GM23338 (cell line): ENCODE data around the gene OGG1. TPM values are rescaled to one million over a fixed set of nuclear protein-coding genes. Genes with fewer than 3 reads are reported as not detected.

Experiments
- ATAC-seq: fragments of 200-7000 bp; cut with Tn5 transposase; 3 replicates; pipeline ENCODE4 v1.9.1; 2020
- DNase-seq: peaks from one replicate; pipeline ENCODE4 v3.0.0-alpha.2; 2015; ENCODE audit warnings: low spot score
- H2AFZ ChIP-seq: fragments of 200-600 bp; sonication (generic); 2 replicates; pipeline ENCODE4 v1.8.0; 2016; ENCODE audit warnings: antibody characterized with exemption, mild to moderate bottlenecking, moderate library complexity
- H3F3A ChIP-seq: fragments of 200-600 bp; sonication (generic); replicated peaks from 2 replicates; pipeline ENCODE4 v1.8.0; 2017; ENCODE audit warnings: antibody characterized with exemption, mixed run types, low read depth
- H3K27ac ChIP-seq: fragments of 200-600 bp; sonication (generic); 2 replicates; pipeline ENCODE4 v1.6.1; 2016; ENCODE audit warnings: low read depth
- H3K27me3 ChIP-seq: fragments of 200-600 bp; sonication (generic); 2 replicates; pipeline ENCODE4 v1.8.0; 2016; ENCODE audit warnings: mild to moderate bottlenecking, mixed run types, moderate library complexity; ENCODE audit not compliant: insufficient read depth
- H3K36me3 ChIP-seq: fragments of 200-600 bp; sonication (generic); 2 replicates; pipeline ENCODE4 v1.8.0; 2016; ENCODE audit warnings: mild to moderate bottlenecking; ENCODE audit not compliant: insufficient read depth
- H3K4me1 ChIP-seq: fragments of 200-600 bp; sonication (generic); 2 replicates; pipeline ENCODE4 v1.8.0; 2016; ENCODE audit warnings: mild to moderate bottlenecking, moderate library complexity; ENCODE audit not compliant: insufficient read depth
- H3K4me2 ChIP-seq: fragments of 200-600 bp; sonication (generic); 2 replicates; pipeline ENCODE4 v1.7.1; 2017; ENCODE audit warnings: mixed run types
- H3K4me3 ChIP-seq: fragments of 200-600 bp; sonication (generic); 2 replicates; pipeline ENCODE4 v1.6.1; 2016; ENCODE audit warnings: mixed run types
- H3K79me2 ChIP-seq: fragments of 200-600 bp; sonication (generic); replicated peaks from 2 replicates; pipeline ENCODE4 v1.8.0; 2017; ENCODE audit warnings: mild to moderate bottlenecking; ENCODE audit not compliant: insufficient read depth
- H3K9me2 ChIP-seq: fragments of 200-600 bp; sonication (generic); 2 replicates; pipeline ENCODE4 v1.8.0; 2017; ENCODE audit not compliant: insufficient read depth
- H4K20me1 ChIP-seq: fragments of 200-600 bp; sonication (generic); replicated peaks from 2 replicates; pipeline ENCODE4 v1.8.0; 2017; ENCODE audit warnings: mild to moderate bottlenecking; ENCODE audit not compliant: insufficient read depth
- H3K27ac Mint-ChIP-seq: 2 replicates; pipeline ENCODE4 v1.8.0; 2020; ENCODE audit warnings: inconsistent platforms, mild to moderate bottlenecking, moderate library complexity, mixed read lengths
- H3K27me3 Mint-ChIP-seq: 3 replicates; pipeline ENCODE4 v1.8.0; 2022; ENCODE audit warnings: low read depth, mild to moderate bottlenecking, moderate library complexity, mixed read lengths, inconsistent platforms; ENCODE audit not compliant: insufficient read depth, poor library complexity
- H3K36me3 Mint-ChIP-seq: 3 replicates; pipeline ENCODE4 v1.8.0; 2021; ENCODE audit warnings: low read depth, mild to moderate bottlenecking, inconsistent platforms, moderate library complexity, mixed read lengths
- H3K4me1 Mint-ChIP-seq: 3 replicates; pipeline ENCODE4 v1.8.0; 2020; ENCODE audit warnings: mild to moderate bottlenecking, inconsistent platforms, mixed read lengths
- H3K4me3 Mint-ChIP-seq: 3 replicates; pipeline ENCODE4 v1.8.0; 2021; ENCODE audit warnings: moderate library complexity, mild to moderate bottlenecking, inconsistent platforms, mixed read lengths
- H3K9me3 Mint-ChIP-seq: 3 replicates; pipeline ENCODE4 v1.8.0; 2020; ENCODE audit warnings: moderate library complexity, mild to moderate bottlenecking, inconsistent platforms, mixed read lengths
- CREB1 ChIP-seq: fragments of 250-450 bp; sonication (Bioruptor Pico); IDR thresholded peaks from 2 replicates; pipeline ENCODE4 v1.5.0; 2020; ENCODE audit warnings: low read depth, mild to moderate bottlenecking, moderate library complexity
- EZH2 ChIP-seq: fragments of 200-600 bp; sonication (generic); IDR thresholded peaks from one replicate; pipeline ENCODE4 v1.8.0; 2017; ENCODE audit warnings: antibody characterized with exemption, mild to moderate bottlenecking, low read depth; ENCODE audit not compliant: unreplicated experiment
- JUNB ChIP-seq: IDR thresholded peaks from one replicate; pipeline ENCODE4 v1.6.1; 2016; ENCODE audit warnings: antibody characterized with exemption; ENCODE audit not compliant: unreplicated experiment
- NANOG ChIP-seq: IDR thresholded peaks from 2 replicates; pipeline ENCODE4 v1.6.1; 2016; ENCODE audit warnings: antibody characterized with exemption, borderline replicate concordance
- POLR2AphosphoS5 ChIP-seq: IDR thresholded peaks from 2 replicates; pipeline ENCODE4 v1.6.1; 2016; ENCODE audit warnings: antibody characterized with exemption, low read depth
- STAT1 ChIP-seq: IDR thresholded peaks from one replicate; pipeline ENCODE4 v1.6.1; 2016; ENCODE audit warnings: antibody characterized with exemption; ENCODE audit not compliant: unreplicated experiment
- ZNF331 ChIP-seq: fragments of 250-450 bp; sonication (Bioruptor Pico); IDR thresholded peaks from 2 replicates; pipeline ENCODE4 v1.5.0; 2020; ENCODE audit warnings: low read depth, mild to moderate bottlenecking, moderate library complexity
- polyA plus RNA-seq: library from polyadenylated mRNA; unstranded; fragments of >200 nt; fragmentation: Nextera tagmentation; extraction: Ambion mirVana; gene quantifications from 2 replicates; pipeline ENCODE4 v1.2.1, GENCODE V29; 2016
- total RNA-seq: library from RNA; depleted of rRNA; stranded (reverse); fragments of >200 nt; shearing (Covaris generic); gene quantifications from 2 replicates; pipeline ENCODE4 v1.2.3, GENCODE V29; 2014
- TF ChIP-seq, protein P1 (sequence below): IDR thresholded peaks from 2 replicates; pipeline ENCODE4 v1.6.1; 2016; ENCODE audit warnings: antibody characterized with exemption
- TF ChIP-seq, protein P2 (sequence below): fragments of 250-450 bp; sonication (Bioruptor Pico); IDR thresholded peaks from 2 replicates; pipeline ENCODE4 v1.5.0; 2020; ENCODE audit warnings: mild to moderate bottlenecking, moderate library complexity
- TF ChIP-seq, protein P3 (sequence below): IDR thresholded peaks from one replicate; pipeline ENCODE4 v1.6.1; 2018; ENCODE audit warnings: antibody characterized with exemption; ENCODE audit not compliant: unreplicated experiment

Gene OGG1
- total and polyA plus RNA-seq, 2 experiments from 2014 or later, result 20.6 to 27.6 TPM

DNA sequence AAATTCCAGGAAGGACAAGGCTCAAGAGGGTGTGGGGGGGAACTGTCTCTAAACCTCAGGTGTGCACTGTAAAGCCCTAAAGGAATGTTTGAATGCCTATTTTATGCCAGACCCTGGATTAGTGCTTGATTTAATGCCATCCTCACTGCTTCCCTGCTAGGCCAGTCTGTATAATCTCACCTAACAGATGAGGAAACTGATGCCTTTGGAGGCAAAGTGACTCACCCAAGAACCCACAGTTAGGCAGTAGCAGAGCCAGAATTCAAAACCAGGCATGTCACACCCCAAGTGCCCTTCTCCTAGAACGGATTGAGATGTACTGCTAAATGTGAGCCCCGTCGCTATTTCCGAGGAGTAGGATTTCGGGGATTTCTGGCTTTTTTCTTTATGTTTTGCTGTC lies 12.2 kb downstream of the OGG1 start:
- H3K9me3 Mint-ChIP-seq, result no peaks in the 10 kb centered on the region
- Histone ChIP-seq H3K9me2 (no peaks in the 10 kb centered on the region), H3K27me3 (peaks cover 5% of the 10 kb centered on the region; the same call in 1 of the 2 replicates), H3K4me3 (no peak overlapping the region), H3K4me1 (no peaks in the 10 kb centered on the region), H3K4me2 (no peak overlapping the region), H3K79me2 (no peaks in the 10 kb centered on the region), H3F3A (no peaks in the 10 kb centered on the region), H3K27ac (no peak overlapping the region), H4K20me1 (no peaks in the 10 kb centered on the region; the same call in 1 of the 2 replicates), H2AFZ (no peak overlapping the region), H3K36me3 (no peaks in the 10 kb centered on the region; the same call in 1 of the 2 replicates)
- H3K27ac Mint-ChIP-seq, result no peak overlapping the region
- TF ChIP-seq STAT1, result no peak
- TF ChIP-seq NANOG, result no peak
- TF ChIP-seq, protein P1, sequence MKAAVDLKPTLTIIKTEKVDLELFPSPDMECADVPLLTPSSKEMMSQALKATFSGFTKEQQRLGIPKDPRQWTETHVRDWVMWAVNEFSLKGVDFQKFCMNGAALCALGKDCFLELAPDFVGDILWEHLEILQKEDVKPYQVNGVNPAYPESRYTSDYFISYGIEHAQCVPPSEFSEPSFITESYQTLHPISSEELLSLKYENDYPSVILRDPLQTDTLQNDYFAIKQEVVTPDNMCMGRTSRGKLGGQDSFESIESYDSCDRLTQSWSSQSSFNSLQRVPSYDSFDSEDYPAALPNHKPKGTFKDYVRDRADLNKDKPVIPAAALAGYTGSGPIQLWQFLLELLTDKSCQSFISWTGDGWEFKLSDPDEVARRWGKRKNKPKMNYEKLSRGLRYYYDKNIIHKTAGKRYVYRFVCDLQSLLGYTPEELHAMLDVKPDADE, result no peak
- TF ChIP-seq EZH2, result no peak
- TF ChIP-seq ZNF331, result no peak
- no peak for TF ChIP-seq POLR2AphosphoS5
- TF ChIP-seq, protein P2, sequence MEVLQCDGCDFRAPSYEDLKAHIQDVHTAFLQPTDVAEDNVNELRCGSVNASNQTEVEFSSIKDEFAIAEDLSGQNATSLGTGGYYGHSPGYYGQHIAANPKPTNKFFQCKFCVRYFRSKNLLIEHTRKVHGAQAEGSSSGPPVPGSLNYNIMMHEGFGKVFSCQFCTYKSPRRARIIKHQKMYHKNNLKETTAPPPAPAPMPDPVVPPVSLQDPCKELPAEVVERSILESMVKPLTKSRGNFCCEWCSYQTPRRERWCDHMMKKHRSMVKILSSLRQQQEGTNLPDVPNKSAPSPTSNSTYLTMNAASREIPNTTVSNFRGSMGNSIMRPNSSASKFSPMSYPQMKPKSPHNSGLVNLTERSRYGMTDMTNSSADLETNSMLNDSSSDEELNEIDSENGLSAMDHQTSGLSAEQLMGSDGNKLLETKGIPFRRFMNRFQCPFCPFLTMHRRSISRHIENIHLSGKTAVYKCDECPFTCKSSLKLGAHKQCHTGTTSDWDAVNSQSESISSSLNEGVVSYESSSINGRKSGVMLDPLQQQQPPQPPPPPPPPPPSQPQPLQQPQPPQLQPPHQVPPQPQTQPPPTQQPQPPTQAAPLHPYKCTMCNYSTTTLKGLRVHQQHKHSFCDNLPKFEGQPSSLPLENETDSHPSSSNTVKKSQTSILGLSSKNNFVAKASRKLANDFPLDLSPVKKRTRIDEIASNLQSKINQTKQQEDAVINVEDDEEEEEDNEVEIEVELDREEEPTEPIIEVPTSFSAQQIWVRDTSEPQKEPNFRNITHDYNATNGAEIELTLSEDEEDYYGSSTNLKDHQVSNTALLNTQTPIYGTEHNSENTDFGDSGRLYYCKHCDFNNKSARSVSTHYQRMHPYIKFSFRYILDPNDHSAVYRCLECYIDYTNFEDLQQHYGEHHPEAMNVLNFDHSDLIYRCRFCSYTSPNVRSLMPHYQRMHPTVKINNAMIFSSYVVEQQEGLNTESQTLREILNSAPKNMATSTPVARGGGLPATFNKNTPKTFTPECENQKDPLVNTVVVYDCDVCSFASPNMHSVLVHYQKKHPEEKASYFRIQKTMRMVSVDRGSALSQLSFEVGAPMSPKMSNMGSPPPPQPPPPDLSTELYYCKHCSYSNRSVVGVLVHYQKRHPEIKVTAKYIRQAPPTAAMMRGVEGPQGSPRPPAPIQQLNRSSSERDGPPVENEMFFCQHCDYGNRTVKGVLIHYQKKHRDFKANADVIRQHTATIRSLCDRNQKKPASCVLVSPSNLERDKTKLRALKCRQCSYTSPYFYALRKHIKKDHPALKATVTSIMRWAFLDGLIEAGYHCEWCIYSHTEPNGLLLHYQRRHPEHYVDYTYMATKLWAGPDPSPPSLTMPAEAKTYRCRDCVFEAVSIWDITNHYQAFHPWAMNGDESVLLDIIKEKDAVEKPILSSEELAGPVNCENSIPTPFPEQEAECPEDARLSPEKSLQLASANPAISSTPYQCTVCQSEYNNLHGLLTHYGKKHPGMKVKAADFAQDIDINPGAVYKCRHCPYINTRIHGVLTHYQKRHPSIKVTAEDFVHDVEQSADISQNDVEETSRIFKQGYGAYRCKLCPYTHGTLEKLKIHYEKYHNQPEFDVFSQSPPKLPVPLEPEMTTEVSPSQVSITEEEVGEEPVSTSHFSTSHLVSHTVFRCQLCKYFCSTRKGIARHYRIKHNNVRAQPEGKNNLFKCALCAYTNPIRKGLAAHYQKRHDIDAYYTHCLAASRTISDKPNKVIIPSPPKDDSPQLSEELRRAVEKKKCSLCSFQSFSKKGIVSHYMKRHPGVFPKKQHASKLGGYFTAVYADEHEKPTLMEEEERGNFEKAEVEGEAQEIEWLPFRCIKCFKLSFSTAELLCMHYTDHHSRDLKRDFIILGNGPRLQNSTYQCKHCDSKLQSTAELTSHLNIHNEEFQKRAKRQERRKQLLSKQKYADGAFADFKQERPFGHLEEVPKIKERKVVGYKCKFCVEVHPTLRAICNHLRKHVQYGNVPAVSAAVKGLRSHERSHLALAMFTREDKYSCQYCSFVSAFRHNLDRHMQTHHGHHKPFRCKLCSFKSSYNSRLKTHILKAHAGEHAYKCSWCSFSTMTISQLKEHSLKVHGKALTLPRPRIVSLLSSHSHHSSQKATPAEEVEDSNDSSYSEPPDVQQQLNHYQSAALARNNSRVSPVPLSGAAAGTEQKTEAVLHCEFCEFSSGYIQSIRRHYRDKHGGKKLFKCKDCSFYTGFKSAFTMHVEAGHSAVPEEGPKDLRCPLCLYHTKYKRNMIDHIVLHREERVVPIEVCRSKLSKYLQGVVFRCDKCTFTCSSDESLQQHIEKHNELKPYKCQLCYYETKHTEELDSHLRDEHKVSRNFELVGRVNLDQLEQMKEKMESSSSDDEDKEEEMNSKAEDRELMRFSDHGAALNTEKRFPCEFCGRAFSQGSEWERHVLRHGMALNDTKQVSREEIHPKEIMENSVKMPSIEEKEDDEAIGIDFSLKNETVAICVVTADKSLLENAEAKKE (CRISPR knock-in tag), result no peak
- TF ChIP-seq JUNB, result no peak
- TF ChIP-seq, protein P3, sequence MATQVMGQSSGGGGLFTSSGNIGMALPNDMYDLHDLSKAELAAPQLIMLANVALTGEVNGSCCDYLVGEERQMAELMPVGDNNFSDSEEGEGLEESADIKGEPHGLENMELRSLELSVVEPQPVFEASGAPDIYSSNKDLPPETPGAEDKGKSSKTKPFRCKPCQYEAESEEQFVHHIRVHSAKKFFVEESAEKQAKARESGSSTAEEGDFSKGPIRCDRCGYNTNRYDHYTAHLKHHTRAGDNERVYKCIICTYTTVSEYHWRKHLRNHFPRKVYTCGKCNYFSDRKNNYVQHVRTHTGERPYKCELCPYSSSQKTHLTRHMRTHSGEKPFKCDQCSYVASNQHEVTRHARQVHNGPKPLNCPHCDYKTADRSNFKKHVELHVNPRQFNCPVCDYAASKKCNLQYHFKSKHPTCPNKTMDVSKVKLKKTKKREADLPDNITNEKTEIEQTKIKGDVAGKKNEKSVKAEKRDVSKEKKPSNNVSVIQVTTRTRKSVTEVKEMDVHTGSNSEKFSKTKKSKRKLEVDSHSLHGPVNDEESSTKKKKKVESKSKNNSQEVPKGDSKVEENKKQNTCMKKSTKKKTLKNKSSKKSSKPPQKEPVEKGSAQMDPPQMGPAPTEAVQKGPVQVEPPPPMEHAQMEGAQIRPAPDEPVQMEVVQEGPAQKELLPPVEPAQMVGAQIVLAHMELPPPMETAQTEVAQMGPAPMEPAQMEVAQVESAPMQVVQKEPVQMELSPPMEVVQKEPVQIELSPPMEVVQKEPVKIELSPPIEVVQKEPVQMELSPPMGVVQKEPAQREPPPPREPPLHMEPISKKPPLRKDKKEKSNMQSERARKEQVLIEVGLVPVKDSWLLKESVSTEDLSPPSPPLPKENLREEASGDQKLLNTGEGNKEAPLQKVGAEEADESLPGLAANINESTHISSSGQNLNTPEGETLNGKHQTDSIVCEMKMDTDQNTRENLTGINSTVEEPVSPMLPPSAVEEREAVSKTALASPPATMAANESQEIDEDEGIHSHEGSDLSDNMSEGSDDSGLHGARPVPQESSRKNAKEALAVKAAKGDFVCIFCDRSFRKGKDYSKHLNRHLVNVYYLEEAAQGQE, result no peak
- TF ChIP-seq CREB1 (CRISPR knock-in tag), result no peak
- H3K4me3 Mint-ChIP-seq, result no peak overlapping the region
- no peak for DNase-seq
- H3K4me1 Mint-ChIP-seq, result peaks cover 10% of the 10 kb centered on the region; the same call in 1 of the 3 replicates
- ATAC-seq, result no peak
- peaks cover 16% of the 10 kb centered on the region for H3K27me3 Mint-ChIP-seq
- H3K36me3 Mint-ChIP-seq, result peaks cover 23% of the 10 kb centered on the region
